B cell (primary cell): ENCODE measurements around the gene ZNF672.

Experiments
- CTCF ChIP-seq: fragments of 200-600 bp; IDR thresholded peaks from one replicate; pipeline ENCODE4 v1.8.0; 2022; ENCODE audit warnings: antibody characterized with exemption, mild to moderate bottlenecking
- EZH2 ChIP-seq: IDR thresholded peaks from 2 replicates; pipeline ENCODE4 v1.6.1; 2012; ENCODE audit warnings: borderline replicate concordance, low read depth, mild to moderate bottlenecking, moderate library complexity, low read length; ENCODE audit not compliant: insufficient read depth, poor library complexity, severe bottlenecking

DNA sequence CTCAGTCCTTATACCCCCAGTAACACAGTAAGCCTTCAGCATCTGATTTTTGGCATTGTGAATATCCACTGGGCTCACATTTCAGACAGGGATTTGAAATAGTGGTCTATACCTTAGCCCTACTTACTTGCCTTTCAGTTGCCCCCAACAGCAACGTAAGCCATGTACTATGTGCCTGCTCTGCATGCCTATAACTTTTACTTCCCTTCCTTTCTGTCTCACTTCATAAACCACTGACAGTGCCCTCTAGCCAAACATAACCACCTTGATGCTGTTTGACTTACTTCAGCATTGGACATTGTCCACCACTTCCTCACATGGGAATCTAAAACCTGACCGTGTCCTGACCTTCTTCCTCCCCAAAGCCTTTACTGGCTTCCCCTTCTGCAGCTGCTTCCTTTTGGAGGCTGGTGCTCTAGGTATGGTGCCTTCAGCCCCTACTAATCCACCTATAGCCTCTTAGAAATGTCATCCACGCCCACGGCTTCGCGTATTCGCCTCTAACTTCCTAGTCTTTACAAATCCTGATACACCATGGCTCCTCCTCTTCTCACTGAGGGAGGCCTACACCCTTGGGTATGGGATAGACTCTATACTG is 3.6 kb upstream of the ZNF672 start:
- TF ChIP-seq CTCF: no peak
- TF ChIP-seq EZH2: no peak
